Measurements from ENCODE around the gene PHTF2.

Gene PHTF2

GRCh38 chr7:77895905-77896304 is 97.3 kb downstream of the PHTF2 start:
- Mint-ChIP-seq H3K27me3 (no peaks in the 10 kb centered on the region), H3K36me3 (ENCODE audit: low read depth) (peaks cover 4% of the 10 kb centered on the region), H3K4me1 (ENCODE audit: low read depth) (peaks cover 4% of the 10 kb centered on the region), H3K9me3 (no peaks in the 10 kb centered on the region), H3K27ac (no peak overlapping the region), H3K4me3 (no peak overlapping the region)
- no peak for DNase-seq

- Mint-ChIP-seq H3K4me1 (ENCODE audit: low read depth) (peaks cover 4% of the 10 kb centered on the region), H3K9me3 (no peaks in the 10 kb centered on the region), H3K27ac (no peak overlapping the region), H3K27me3 (no peaks in the 10 kb centered on the region), H3K36me3 (ENCODE audit: low read depth) (peaks cover 13% of the 10 kb centered on the region), H3K4me3 (no peak overlapping the region)
- DNase-seq: no peak
Observed at GRCh38 chr7:77897004-77897547, 98.5 kb downstream of the PHTF2 start.

GRCh38 chr7:77899516-77899915 is 100.9 kb downstream of the PHTF2 start:
- Mint-ChIP-seq H3K4me3 (no peak overlapping the region), H3K27ac (no peak overlapping the region), H3K27me3 (no peaks in the 10 kb centered on the region), H3K36me3 (ENCODE audit: low read depth) (peaks cover 17% of the 10 kb centered on the region), H3K9me3 (no peaks in the 10 kb centered on the region), H3K4me1 (ENCODE audit: low read depth) (peaks cover 3% of the 10 kb centered on the region)
- no peak for DNase-seq

GRCh38 chr7:77903597-77903996 is 105.0 kb downstream of the PHTF2 start:
- Mint-ChIP-seq H3K4me1 (ENCODE audit: low read depth) (peaks cover 3% of the 10 kb centered on the region), H3K27ac (no peak overlapping the region), H3K4me3 (no peak overlapping the region), H3K9me3 (no peaks in the 10 kb centered on the region), H3K27me3 (no peaks in the 10 kb centered on the region), H3K36me3 (ENCODE audit: low read depth) (peaks cover 20% of the 10 kb centered on the region)
- no peak for DNase-seq

DNA sequence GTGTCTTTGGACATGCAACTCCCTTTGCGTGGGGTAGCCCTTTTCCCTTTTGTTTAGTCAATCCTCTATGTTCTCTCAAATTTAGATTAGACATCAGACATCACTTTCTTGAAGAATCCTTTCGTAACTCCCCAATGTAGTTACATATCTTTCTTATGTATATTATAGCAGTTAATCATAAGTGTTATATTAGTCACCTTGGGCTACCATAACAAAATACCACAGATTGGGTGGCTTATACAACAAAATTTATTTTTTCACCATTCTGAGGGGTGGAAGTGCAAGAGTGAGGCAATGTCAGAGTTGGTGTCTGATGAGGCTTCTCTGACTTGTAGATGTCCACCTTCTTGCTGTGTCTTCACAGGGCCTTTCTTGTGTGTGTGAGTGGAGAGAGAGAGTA is 105.7 kb downstream of the PHTF2 start:
- H3K36me3 Mint-ChIP-seq (ENCODE audit: low read depth): peaks cover 20% of the 10 kb centered on the region

DNA sequence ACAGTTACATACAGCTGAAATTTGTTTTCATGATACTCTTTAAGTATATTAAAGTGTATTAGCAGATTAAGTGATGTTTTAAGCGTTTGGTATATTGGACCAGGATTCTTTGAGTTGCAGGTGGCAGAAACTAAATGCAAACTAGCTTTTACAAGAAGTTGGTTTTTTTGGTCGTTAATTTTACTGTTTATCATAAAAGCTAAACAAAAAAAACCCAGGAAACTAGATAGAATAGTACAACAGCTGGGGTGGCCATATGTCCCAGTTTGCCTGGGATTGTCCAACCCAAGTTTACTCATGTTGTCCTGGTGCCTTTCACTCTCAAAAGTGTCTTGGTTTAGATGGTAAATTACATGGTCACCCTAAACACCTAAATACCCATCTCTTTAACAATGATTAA is 108.7 kb downstream of the PHTF2 start:
- peaks cover 21% of the 10 kb centered on the region for H3K36me3 Mint-ChIP-seq (ENCODE audit: low read depth)
- H3K4me3 Mint-ChIP-seq: no peak overlapping the region
- H3K27ac Mint-ChIP-seq: no peak overlapping the region
- H3K9me3 Mint-ChIP-seq: no peaks in the 10 kb centered on the region
- no peaks in the 10 kb centered on the region for H3K27me3 Mint-ChIP-seq
- H3K4me1 Mint-ChIP-seq (ENCODE audit: low read depth): peaks cover 11% of the 10 kb centered on the region
- no peak for DNase-seq

More for the DNA sequence above, 105.7 kb downstream of the PHTF2 start:
- peaks cover 3% of the 10 kb centered on the region for H3K4me1 Mint-ChIP-seq (ENCODE audit: low read depth)
- H3K27ac Mint-ChIP-seq: no peak overlapping the region
- no peak overlapping the region for H3K4me3 Mint-ChIP-seq
- DNase-seq: no peak
- H3K27me3 Mint-ChIP-seq: no peaks in the 10 kb centered on the region
- H3K9me3 Mint-ChIP-seq: no peaks in the 10 kb centered on the region

DNA sequence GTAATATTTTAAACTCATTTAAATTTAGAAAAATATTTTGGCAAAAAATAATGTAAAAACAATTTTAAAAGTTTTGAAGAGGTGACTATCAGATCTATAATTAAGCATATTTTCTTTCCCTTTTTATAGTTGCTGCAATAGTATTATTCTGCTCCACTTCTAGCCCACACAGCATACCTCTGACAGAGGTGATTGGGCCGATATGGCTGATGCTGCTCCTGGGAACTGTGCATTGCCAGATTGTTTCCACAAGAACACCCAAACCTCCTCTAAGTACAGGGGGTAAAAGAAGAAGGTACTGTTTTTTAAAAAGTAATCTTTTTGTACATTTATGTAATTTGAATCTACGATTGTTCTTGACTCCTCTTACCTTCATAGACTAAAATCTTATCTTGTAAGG is 110.1 kb downstream of the PHTF2 start:
- Mint-ChIP-seq H3K27me3 (no peaks in the 10 kb centered on the region), H3K4me1 (ENCODE audit: low read depth) (peaks cover 11% of the 10 kb centered on the region), H3K36me3 (ENCODE audit: low read depth) (peaks cover 19% of the 10 kb centered on the region), H3K9me3 (no peaks in the 10 kb centered on the region), H3K4me3 (no peak overlapping the region), H3K27ac (no peak overlapping the region)
- DNase-seq: no peak

- Mint-ChIP-seq H3K27me3 (no peaks in the 10 kb centered on the region), H3K27ac (no peak overlapping the region), H3K4me3 (no peak overlapping the region), H3K4me1 (ENCODE audit: low read depth) (peaks cover 12% of the 10 kb centered on the region), H3K36me3 (ENCODE audit: low read depth) (peaks cover 19% of the 10 kb centered on the region), H3K9me3 (no peaks in the 10 kb centered on the region)
- no peak for DNase-seq
Observed at GRCh38 chr7:77910124-77910523, 111.6 kb downstream of the PHTF2 start.

DNA sequence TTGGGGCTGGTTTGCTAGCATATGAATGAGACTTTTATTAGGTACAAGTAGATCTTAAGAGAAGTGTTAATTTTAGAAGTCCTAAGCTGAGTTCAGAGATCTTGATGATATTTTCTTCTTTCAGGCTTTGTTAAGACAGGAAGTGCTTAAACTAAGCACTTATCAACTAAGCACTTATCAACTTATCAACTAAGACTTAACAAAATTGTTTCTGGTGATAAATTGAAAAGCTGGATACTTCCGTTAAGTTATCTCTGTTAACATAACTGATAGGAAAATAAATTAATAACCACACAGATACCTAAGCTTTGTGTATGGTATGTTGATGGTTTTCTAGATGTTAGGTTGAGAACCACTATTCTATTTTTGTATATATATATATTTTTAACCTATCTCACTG is 113.7 kb downstream of the PHTF2 start:
- H3K27me3 Mint-ChIP-seq: no peaks in the 10 kb centered on the region
- no peak overlapping the region for H3K27ac Mint-ChIP-seq
- H3K4me3 Mint-ChIP-seq: no peak overlapping the region
- peaks cover 12% of the 10 kb centered on the region for H3K4me1 Mint-ChIP-seq (ENCODE audit: low read depth)
- DNase-seq: no peak
- no peaks in the 10 kb centered on the region for H3K9me3 Mint-ChIP-seq
- peaks cover 25% of the 10 kb centered on the region for H3K36me3 Mint-ChIP-seq (ENCODE audit: low read depth)

DNA sequence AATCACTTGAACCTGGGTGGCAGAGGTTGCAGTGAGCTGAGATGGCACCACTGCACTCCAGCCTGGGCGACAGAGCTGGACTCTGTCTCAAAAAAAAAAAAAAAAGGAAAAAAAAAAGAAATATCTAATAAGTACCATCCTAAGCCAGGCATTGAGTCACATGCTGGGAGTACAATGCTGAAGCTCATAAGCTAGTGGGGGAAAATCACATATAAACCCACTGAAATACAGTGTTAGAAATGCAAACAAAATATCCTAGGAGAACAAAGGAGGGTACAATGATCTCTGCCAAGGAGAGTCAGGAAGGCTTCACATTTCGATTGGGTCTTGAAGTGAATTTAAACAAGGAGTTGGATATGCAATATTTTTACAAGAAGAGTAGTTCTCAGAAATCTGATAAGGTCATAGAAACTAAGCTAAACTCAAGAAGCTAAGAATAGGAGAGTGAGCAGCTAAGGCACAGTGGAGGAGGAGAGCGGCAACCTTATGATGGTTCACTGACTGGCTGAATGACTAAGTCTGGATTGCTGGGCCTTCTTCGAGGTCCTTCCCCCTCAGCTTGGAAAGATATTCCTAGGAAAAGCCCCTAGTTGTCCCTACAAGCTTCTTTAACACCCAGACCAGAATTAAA is 115.5 kb downstream of the PHTF2 start:
- peak overlapping the region; percentile 15 for H3K27ac Mint-ChIP-seq
- H3K9me3 Mint-ChIP-seq: no peaks in the 10 kb centered on the region
- peaks cover 25% of the 10 kb centered on the region for H3K36me3 Mint-ChIP-seq (ENCODE audit: low read depth)
- no peaks in the 10 kb centered on the region for H3K27me3 Mint-ChIP-seq
- no peak for DNase-seq
- peaks cover 12% of the 10 kb centered on the region for H3K4me1 Mint-ChIP-seq (ENCODE audit: low read depth)
- no peak overlapping the region for H3K4me3 Mint-ChIP-seq

DNA sequence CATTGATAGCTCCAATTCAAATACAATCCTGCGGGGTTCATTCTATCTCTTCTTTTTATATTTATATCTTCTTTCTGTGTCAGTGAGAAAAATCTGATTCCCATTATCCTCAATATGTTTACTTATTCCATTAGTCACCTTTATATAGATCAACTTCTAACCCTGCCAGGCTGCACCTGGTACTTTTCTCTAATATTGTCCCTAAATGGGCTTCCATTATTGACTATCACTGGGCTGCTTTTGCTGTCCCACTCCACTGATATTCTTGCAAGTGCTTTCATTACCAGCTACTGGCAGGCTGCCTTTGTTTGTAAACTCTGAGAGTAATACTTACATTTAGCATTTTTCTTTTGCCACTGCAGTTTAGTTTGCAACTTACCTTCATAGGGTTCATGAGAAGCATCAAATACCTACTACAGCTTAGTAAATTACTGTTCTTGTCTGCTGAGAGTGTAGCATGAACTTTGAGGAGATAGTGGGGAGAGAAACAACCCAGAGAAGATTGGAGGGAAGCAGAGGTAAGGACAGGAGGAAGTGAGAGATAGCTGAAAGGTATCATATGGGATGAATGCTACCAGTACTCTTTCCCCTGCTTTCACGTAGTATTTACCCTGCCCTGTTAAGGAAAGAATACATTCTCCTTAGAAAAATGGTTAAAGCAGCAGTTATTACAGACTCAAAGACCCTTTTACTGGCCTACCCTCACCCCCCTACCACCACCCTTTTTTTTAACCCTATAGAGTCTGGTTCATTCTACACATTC is 119.1 kb downstream of the PHTF2 start:
- Mint-ChIP-seq H3K27me3 (no peaks in the 10 kb centered on the region), H3K27ac (no peak overlapping the region), H3K4me1 (ENCODE audit: low read depth) (peaks cover 5% of the 10 kb centered on the region), H3K4me3 (no peak overlapping the region), H3K36me3 (ENCODE audit: low read depth) (peaks cover 29% of the 10 kb centered on the region), H3K9me3 (no peaks in the 10 kb centered on the region)
- DNase-seq: no peak

DNA sequence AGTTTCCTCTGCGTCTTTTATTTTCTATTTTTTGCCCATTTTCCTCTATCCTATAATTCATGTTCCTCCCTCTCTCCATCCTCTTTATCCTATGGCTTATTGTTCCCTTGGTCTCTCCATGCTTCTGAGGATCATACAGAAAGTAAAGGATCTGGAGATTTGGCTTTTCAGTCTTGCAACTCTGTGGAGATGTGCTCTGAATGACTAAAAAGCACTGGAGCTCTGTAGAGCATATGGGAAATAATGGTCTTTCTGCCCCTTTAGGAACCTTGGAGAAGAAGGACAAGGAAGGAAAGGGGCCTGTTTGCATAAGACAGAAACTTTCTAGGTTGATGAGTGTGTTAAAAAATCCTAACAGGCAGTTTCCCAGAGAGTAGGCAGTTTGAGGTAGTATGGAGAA is 120.1 kb downstream of the PHTF2 start:
- Mint-ChIP-seq H3K9me3 (no peaks in the 10 kb centered on the region), H3K27ac (no peak overlapping the region), H3K27me3 (no peaks in the 10 kb centered on the region), H3K4me1 (ENCODE audit: low read depth) (peaks cover 14% of the 10 kb centered on the region), H3K4me3 (no peak overlapping the region), H3K36me3 (ENCODE audit: low read depth) (peaks cover 38% of the 10 kb centered on the region)
- DNase-seq: no peak

GRCh38 chr7:77923419-77923818 is 124.8 kb downstream of the PHTF2 start:
- H3K4me1 Mint-ChIP-seq (ENCODE audit: low read depth): peaks cover 9% of the 10 kb centered on the region
- peaks cover 47% of the 10 kb centered on the region for H3K36me3 Mint-ChIP-seq (ENCODE audit: low read depth)
- DNase-seq: no peak
- H3K27ac Mint-ChIP-seq: no peak overlapping the region
- H3K27me3 Mint-ChIP-seq: no peaks in the 10 kb centered on the region
- no peaks in the 10 kb centered on the region for H3K9me3 Mint-ChIP-seq
- no peak overlapping the region for H3K4me3 Mint-ChIP-seq

- peaks cover 27% of the 10 kb centered on the region for H3K36me3 Mint-ChIP-seq (ENCODE audit: low read depth)
- peaks cover 8% of the 10 kb centered on the region for H3K4me1 Mint-ChIP-seq (ENCODE audit: low read depth)
- DNase-seq: no peak
- no peak overlapping the region for H3K4me3 Mint-ChIP-seq
- peak overlapping the region; percentile 11 for H3K27ac Mint-ChIP-seq
- H3K9me3 Mint-ChIP-seq: no peaks in the 10 kb centered on the region
- no peaks in the 10 kb centered on the region for H3K27me3 Mint-ChIP-seq
Observed at GRCh38 chr7:77930496-77930895, 131.9 kb downstream of the PHTF2 start.

DNA sequence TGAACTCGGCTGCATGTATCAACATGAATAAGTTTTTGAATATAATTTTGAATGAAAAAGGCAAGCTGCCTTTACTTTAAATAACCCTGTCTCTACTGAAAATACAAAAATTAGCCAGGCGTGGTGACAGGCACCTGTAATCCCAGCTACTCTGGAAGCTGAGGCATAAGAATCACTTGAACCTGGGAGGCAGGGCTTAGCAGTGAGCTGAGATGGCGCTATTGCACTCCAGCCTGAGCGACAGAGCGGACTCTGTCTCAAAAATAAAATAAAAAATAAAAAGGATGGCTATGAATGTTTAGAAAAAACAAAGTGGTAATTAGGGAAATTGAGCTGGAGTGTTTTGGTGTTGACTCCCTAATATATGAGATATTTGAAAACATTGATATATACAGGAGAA is 133.3 kb downstream of the PHTF2 start:
- Mint-ChIP-seq H3K27me3 (no peaks in the 10 kb centered on the region), H3K9me3 (no peaks in the 10 kb centered on the region), H3K27ac (no peak overlapping the region), H3K4me1 (ENCODE audit: low read depth) (peaks cover 11% of the 10 kb centered on the region), H3K36me3 (ENCODE audit: low read depth) (peaks cover 29% of the 10 kb centered on the region), H3K4me3 (no peak overlapping the region)
- DNase-seq: no peak

All from activated T-cell treated with anti-CD3 and anti-CD28 coated beads, Interleukin-2, amount 50 U/mL, for 24 hours (primary cell).